ENCODE measurements around the gene ACSL1. TPM values are rescaled to one million over a fixed set of nuclear protein-coding genes. Genes with fewer than 3 reads are reported as not detected.

Gene ACSL1
- total and polyA plus RNA-seq, 9 of the 15 experiments (the other 6 are each of a cell fraction or from before 2014, with no cell fraction given) = 6.7 to 24.1 (median 15.0) TPM

DNA sequence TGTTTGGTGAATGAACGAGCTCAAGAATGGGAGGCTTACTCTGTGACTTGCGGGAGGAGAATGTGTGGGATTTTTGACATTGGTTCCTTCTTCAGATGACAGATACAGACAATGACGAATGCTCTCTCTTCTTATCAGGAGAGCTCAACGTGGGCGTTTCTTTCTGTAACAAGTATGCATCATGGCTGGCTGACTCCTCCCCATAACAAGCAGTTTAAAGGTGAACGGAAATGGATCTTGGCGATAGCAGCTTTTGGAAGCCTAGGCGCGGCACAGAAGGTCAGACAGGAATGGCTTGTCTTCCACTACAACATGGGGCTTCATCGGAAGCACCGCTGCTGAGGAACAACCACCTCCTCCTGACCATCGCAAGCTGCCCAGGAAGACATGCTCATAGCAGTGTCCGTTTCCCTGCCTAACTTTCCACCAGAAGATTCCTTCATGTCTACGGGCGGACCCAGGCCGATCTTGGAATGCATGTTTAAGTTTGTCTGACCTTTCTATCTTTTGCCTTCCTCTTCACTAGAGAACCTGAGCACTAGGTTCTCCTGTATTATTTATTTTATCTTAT is 18.3 kb upstream of the ACSL1 start (continued):
- TF ChIP-seq CREBBP (IDR thresholded peaks at IDR 0.05; ENCODE audit: low read depth, low read length) (no peak), CCNT2 (IDR thresholded peaks at IDR 0.05; ENCODE audit: borderline replicate concordance, extremely low read depth, insufficient read length, low read depth, low read length) (peak; percentile 38), HSF4 (CRISPR knock-in tag; IDR thresholded peaks at IDR 0.05; ENCODE audit: borderline replicate concordance) (no peak), PHF8 (IDR thresholded peaks at IDR 0.05; ENCODE audit: borderline replicate concordance, low read length) (peak; percentile 81), BRF1 (IDR thresholded peaks at IDR 0.05; ENCODE audit: borderline replicate concordance, extremely low read depth, insufficient read length) (no peak), CBFA2T3 (IDR thresholded peaks at IDR 0.05) (peak; percentile 76), HDAC2 (IDR thresholded peaks at IDR 0.05) (peak; percentile 69; the same call in 1 of the 2 replicates), ESRRA (IDR thresholded peaks at IDR 0.05; ENCODE audit: borderline replicate concordance, low read depth) (peak; percentile 81), TCF3 (CRISPR knock-in tag; IDR thresholded peaks at IDR 0.05) (peak; percentile 64)
- TF ChIP-seq, protein P1, sequence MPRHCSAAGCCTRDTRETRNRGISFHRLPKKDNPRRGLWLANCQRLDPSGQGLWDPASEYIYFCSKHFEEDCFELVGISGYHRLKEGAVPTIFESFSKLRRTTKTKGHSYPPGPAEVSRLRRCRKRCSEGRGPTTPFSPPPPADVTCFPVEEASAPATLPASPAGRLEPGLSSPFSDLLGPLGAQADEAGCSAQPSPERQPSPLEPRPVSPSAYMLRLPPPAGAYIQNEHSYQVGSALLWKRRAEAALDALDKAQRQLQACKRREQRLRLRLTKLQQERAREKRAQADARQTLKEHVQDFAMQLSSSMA (CRISPR knock-in tag; IDR thresholded peaks at IDR 0.05) = 0 out of 2 replicates have a peak, but pooled peaks have one; percentile 34
- TF ChIP-seq, protein P2, sequence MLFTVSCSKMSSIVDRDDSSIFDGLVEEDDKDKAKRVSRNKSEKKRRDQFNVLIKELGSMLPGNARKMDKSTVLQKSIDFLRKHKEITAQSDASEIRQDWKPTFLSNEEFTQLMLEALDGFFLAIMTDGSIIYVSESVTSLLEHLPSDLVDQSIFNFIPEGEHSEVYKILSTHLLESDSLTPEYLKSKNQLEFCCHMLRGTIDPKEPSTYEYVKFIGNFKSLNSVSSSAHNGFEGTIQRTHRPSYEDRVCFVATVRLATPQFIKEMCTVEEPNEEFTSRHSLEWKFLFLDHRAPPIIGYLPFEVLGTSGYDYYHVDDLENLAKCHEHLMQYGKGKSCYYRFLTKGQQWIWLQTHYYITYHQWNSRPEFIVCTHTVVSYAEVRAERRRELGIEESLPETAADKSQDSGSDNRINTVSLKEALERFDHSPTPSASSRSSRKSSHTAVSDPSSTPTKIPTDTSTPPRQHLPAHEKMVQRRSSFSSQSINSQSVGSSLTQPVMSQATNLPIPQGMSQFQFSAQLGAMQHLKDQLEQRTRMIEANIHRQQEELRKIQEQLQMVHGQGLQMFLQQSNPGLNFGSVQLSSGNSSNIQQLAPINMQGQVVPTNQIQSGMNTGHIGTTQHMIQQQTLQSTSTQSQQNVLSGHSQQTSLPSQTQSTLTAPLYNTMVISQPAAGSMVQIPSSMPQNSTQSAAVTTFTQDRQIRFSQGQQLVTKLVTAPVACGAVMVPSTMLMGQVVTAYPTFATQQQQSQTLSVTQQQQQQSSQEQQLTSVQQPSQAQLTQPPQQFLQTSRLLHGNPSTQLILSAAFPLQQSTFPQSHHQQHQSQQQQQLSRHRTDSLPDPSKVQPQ (CRISPR knock-in tag; IDR thresholded peaks at IDR 0.05; ENCODE audit: borderline replicate concordance) = no peak
- TF ChIP-seq, protein P3, sequence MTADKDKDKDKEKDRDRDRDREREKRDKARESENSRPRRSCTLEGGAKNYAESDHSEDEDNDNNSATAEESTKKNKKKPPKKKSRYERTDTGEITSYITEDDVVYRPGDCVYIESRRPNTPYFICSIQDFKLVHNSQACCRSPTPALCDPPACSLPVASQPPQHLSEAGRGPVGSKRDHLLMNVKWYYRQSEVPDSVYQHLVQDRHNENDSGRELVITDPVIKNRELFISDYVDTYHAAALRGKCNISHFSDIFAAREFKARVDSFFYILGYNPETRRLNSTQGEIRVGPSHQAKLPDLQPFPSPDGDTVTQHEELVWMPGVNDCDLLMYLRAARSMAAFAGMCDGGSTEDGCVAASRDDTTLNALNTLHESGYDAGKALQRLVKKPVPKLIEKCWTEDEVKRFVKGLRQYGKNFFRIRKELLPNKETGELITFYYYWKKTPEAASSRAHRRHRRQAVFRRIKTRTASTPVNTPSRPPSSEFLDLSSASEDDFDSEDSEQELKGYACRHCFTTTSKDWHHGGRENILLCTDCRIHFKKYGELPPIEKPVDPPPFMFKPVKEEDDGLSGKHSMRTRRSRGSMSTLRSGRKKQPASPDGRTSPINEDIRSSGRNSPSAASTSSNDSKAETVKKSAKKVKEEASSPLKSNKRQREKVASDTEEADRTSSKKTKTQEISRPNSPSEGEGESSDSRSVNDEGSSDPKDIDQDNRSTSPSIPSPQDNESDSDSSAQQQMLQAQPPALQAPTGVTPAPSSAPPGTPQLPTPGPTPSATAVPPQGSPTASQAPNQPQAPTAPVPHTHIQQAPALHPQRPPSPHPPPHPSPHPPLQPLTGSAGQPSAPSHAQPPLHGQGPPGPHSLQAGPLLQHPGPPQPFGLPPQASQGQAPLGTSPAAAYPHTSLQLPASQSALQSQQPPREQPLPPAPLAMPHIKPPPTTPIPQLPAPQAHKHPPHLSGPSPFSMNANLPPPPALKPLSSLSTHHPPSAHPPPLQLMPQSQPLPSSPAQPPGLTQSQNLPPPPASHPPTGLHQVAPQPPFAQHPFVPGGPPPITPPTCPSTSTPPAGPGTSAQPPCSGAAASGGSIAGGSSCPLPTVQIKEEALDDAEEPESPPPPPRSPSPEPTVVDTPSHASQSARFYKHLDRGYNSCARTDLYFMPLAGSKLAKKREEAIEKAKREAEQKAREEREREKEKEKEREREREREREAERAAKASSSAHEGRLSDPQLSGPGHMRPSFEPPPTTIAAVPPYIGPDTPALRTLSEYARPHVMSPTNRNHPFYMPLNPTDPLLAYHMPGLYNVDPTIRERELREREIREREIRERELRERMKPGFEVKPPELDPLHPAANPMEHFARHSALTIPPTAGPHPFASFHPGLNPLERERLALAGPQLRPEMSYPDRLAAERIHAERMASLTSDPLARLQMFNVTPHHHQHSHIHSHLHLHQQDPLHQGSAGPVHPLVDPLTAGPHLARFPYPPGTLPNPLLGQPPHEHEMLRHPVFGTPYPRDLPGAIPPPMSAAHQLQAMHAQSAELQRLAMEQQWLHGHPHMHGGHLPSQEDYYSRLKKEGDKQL (CRISPR knock-in tag; IDR thresholded peaks at IDR 0.05; ENCODE audit: borderline replicate concordance) = no peak

Measured in K562 (cell line).